Body of pancreas (tissue), 4 donors: ENCODE results near the gene MYZAP. TPM values are rescaled to one million over a fixed set of nuclear protein-coding genes. Genes with fewer than 3 reads are reported as not detected.

Experiments used
- ATAC-seq: fragments of 150-250 bp; one replicate; pipeline ENCODE4 v1.9.1; 2016
- DNase-seq, 4 donors: peaks; one replicate each; pipeline ENCODE4 v3.0.0-alpha.2; 2019
- H3K27ac ChIP-seq, 4 donors: fragments of 200-600 bp; sonication (generic); 1 replicate in 3 of 4; 2 replicates in 1 of 4; pipeline versions ENCODE4 v1.5.1 to v1.6.1; 2016 to 2019; ENCODE audit warnings: mild to moderate bottlenecking in 1 of 4, mixed read lengths in 1 of 4, moderate library complexity in 1 of 4
- H3K27me3 ChIP-seq, 2 donors: fragments of 200-600 bp; sonication (generic); one replicate each; pipeline ENCODE4 v1.6.0; 2016; ENCODE audit warnings: mild to moderate bottlenecking in 1 of 2
- H3K36me3 ChIP-seq, 2 donors: fragments of 200-600 bp; sonication (generic); replicated peaks in 1 of 2; 2 replicates each; pipeline ENCODE4 v1.5.1; 2016; ENCODE audit warnings: low read depth in 2 of 2; ENCODE audit not compliant: insufficient read depth in 1 of 2
- H3K4me1 ChIP-seq: fragments of 200-600 bp; sonication (generic); one replicate; pipeline ENCODE4 v1.6.0; 2016
- H3K4me3 ChIP-seq, 2 donors: fragments of 200-600 bp; sonication (generic); 1 replicate in 1 of 2; 2 replicates in 1 of 2; pipeline ENCODE4 v1.5.1; 2016 to 2019
- H3K9me3 ChIP-seq, 3 donors: fragments of 200-600 bp; sonication (generic); 1 replicate in 2 of 3; 2 replicates in 1 of 3; pipeline ENCODE4 v1.5.1; 2016
- CTCF ChIP-seq, 7 experiments: fragments of 450-650 bp in 4 of 7; fragments of 200-600 bp in 3 of 7; sonication (generic) in 3 of 7; IDR thresholded peaks; one replicate each; pipeline ENCODE4 v1.5.1; 2016 to 2019; ENCODE audit warnings: antibody characterized with exemption in 7 of 7
- POLR2A ChIP-seq, 3 donors: fragments of 450-650 bp; IDR thresholded peaks; one replicate each; pipeline ENCODE4 v1.6.1; 2016; ENCODE audit warnings: antibody characterized with exemption in 3 of 3, mild to moderate bottlenecking in 2 of 3
- WGBS, 2 donors: methylation state at CpG; one replicate each; pipeline ENCODE4 v1.1.5; 2017; 5-methylcytosine and 5-hydroxymethylcytosine counted together
- intact Hi-C: fragments of 100-400 bp; cut with DNase I; formaldehyde crosslinking; loops from one replicate; pipeline ENCODE4 v1.15.1; 2023
- total RNA-seq, 2 donors: library from RNA; depleted of rRNA; stranded (reverse); fragments of >200 nt; gene quantifications; one replicate each; pipeline ENCODE4 v1.1.0, GENCODE V29; 2016

MYZAP gene
- total RNA-seq, 2 donors from 2014 or later: 10.9 to 16.3 TPM

GRCh38 chr15:57692709-57693108 lies 101.0 kb downstream of the MYZAP start:
- ATAC-seq (no peak), DNase-seq (no peak)
- WGBS, 2 donors: 59 to 76% methylated on average over 1 of the region's 1 CpG
- Histone ChIP-seq H3K4me3 (no peak overlapping the region), H3K36me3 (no peaks in the 10 kb centered on the region), H3K27ac (no peak overlapping the region), H3K9me3 (no peaks in the 10 kb centered on the region), H3K4me1 (peaks cover 27% of the 10 kb centered on the region), H3K27me3 (no peaks in the 10 kb centered on the region)
- no peak for TF ChIP-seq POLR2A (IDR thresholded peaks at IDR 0.05)
- intact Hi-C loops: no loop called here

- ATAC-seq (no peak), DNase-seq (no peak)
- Histone ChIP-seq H3K4me1 (peaks cover 27% of the 10 kb centered on the region), H3K27me3 (no peaks in the 10 kb centered on the region), H3K36me3 (no peaks in the 10 kb centered on the region), H3K4me3 (no peak overlapping the region), H3K9me3 (no peaks in the 10 kb centered on the region), H3K27ac (no peak overlapping the region)
- 94 to 96% methylated on average over 1 of the region's 1 CpG for WGBS, 2 donors
- TF ChIP-seq CTCF (IDR thresholded peaks at IDR 0.05) (no peak), POLR2A (IDR thresholded peaks at IDR 0.05) (no peak)
- intact Hi-C loops: no loop called here
These were observed 102.6 kb downstream of the MYZAP start for GRCh38 chr15:57694279-57694678.

- DNase-seq (no peak), ATAC-seq (no peak)
- intact Hi-C loops: no loop called here
- H3K4me1 ChIP-seq: peaks cover 21% of the 10 kb centered on the region
- H3K27ac ChIP-seq: no peak overlapping the region
- H3K36me3 ChIP-seq: no peaks in the 10 kb centered on the region
- no peak for TF ChIP-seq POLR2A (IDR thresholded peaks at IDR 0.05)
- no peak for TF ChIP-seq CTCF (IDR thresholded peaks at IDR 0.05)
- no peaks in the 10 kb centered on the region for H3K27me3 ChIP-seq
- WGBS, 2 donors: 60 to 71% methylated on average over 5 of the region's 5 CpGs
- H3K9me3 ChIP-seq: no peaks in the 10 kb centered on the region
- H3K4me3 ChIP-seq: no peak overlapping the region
These were observed 104.4 kb downstream of the MYZAP start for GRCh38 chr15:57696146-57696545.

GRCh38 chr15:57697588-57697987 lies 105.9 kb downstream of the MYZAP start:
- WGBS, 2 donors: 92 to 97% methylated on average over 4 of the region's 4 CpGs
- no peak for DNase-seq
- Histone ChIP-seq H3K4me1 (peaks cover 6% of the 10 kb centered on the region), H3K4me3 (no peak overlapping the region), H3K27ac (no peak overlapping the region), H3K36me3 (no peaks in the 10 kb centered on the region), H3K27me3 (no peaks in the 10 kb centered on the region), H3K9me3 (no peaks in the 10 kb centered on the region)
- no peak for ATAC-seq
- intact Hi-C loops: no loop called here
- TF ChIP-seq POLR2A (IDR thresholded peaks at IDR 0.05) (no peak), CTCF (IDR thresholded peaks at IDR 0.05) (no peak)

- DNase-seq (no peak), ATAC-seq (no peak)
- Histone ChIP-seq H3K9me3 (no peaks in the 10 kb centered on the region), H3K27me3 (no peaks in the 10 kb centered on the region), H3K36me3 (no peaks in the 10 kb centered on the region), H3K4me1 (no peaks in the 10 kb centered on the region), H3K4me3 (no peak overlapping the region), H3K27ac (no peak overlapping the region)
- no peak for TF ChIP-seq CTCF (IDR thresholded peaks at IDR 0.05)
- TF ChIP-seq POLR2A (IDR thresholded peaks at IDR 0.05): no peak
- intact Hi-C loops: no loop called here
These were observed 106.5 kb downstream of the MYZAP start for GRCh38 chr15:57698243-57698642.
